GM21447 (cell line): Measurements from ENCODE around the gene KCNC1.

Experiments
- ATAC-seq: cut with Tn5 transposase; IDR thresholded peaks from one replicate; pipeline ENCODE4 v1.9.1; 2021; ENCODE audit not compliant: unreplicated experiment

KCNC1 gene

DNA sequence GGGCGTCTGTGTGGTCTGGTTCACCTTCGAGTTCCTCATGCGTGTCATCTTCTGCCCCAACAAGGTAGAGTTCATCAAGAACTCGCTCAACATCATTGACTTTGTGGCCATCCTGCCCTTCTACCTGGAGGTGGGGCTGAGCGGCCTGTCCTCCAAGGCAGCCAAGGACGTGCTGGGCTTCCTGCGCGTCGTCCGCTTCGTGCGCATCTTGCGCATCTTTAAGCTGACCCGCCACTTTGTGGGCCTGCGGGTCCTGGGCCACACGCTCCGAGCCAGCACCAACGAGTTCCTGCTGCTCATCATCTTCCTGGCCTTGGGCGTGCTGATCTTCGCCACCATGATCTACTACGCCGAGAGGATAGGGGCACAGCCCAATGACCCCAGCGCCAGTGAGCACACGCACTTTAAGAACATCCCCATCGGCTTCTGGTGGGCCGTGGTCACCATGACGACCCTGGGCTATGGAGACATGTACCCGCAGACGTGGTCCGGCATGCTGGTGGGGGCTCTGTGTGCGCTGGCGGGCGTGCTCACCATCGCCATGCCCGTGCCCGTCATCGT lies 37.3 kb downstream of the KCNC1 start:
- no peak for ATAC-seq

DNA sequence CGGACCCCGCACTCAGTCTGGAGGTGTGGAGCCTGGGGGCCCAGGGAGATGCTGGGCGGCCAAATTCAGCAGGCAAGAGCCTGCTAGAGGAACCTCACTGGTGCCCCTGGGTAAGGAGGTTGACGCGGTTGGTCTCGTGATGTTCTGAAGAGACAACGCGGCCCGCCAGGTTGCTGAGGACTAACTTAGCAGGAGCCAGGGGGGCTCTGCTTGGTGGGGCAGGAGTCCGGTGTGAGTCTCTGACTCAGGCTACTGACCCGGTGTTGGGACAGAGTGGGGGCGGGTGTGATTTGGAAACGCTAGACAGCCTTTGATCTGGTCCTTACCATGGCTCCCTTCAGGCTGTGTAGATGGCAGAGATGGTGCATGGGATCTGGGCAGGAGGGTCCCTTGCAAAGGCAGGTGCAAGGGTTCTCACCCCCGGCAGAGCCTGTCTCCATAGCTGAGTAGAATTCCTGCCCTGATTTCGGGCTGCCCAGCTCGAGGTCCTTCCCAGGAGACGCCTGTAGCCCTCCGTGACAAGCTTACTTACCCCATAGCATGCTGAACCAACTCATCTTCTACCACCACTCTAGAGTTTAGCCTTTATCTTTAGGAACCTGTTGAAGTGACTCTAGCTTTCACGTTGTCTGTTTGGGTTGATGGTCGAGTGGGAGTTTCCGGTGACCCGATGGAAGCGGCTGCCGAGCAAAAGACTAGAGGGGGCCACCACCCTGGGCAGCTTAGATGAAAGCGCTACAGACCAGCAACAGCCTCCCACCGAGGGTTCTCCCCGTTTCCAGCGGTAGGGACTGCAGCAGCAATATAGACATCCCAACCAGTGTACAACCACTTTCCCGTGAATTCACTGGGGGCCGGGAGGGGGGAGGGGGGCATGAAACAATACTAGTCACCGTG lies 38.4 kb downstream of the KCNC1 start:
- ATAC-seq: no peak

DNA sequence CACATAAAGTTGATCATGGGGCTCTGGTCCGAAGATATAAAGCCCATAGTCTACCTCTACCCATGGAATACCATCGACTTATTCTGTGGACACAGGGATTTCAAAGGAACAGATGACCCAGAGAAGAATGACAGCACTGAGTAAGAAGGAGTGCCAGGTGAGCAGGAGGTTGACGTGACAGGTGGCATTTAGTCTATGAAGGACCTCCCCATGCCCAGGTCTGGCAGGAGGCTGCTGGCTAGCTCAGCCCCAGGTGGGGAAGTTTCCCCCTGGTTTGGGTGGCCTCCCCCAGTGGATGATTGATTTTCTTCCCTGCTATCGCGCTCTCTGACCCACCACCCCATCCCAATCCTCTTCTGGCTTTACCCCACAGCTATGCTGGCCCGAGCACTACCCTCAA lies 39.1 kb downstream of the KCNC1 start:
- ATAC-seq: no peak

DNA sequence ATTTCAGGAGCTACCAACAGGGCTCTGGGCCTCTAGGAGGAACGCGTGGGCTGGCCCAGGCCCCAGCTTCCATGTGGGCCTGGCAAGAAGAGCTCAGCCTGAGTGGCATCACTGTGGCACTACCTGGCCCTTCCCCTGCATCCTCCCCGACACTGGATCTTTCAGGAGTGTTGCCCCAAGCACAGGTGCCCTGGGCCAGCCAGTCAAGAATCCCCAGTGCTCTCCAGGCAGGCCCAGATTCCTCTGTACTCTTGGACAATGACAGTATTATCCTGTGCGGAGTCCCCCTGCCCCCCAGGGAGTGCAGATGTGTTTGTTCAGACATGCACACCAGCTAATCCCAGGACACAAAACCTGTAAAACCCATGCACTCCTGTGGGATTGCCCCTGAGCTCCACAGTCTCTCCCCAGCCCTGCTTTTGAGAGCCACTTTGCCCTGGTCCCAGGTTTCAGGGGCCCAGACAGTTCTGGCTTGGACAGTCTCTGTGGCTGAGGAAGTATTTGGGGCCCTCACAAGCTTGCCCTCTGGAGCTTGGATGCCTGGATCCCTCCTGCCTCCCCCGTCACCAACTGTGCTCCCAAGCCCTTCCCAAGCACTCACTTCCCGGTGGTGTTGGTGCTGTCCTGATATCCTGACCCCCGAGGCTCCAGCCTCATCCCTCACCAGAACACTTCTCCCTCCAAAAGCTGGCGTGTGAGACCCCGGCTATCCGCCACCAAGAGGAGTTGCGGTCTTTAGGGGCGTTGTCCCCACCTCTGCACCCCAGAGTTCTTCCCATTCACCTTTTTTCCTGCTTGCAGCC lies 39.9 kb downstream of the KCNC1 start:
- ATAC-seq: no peak

DNA sequence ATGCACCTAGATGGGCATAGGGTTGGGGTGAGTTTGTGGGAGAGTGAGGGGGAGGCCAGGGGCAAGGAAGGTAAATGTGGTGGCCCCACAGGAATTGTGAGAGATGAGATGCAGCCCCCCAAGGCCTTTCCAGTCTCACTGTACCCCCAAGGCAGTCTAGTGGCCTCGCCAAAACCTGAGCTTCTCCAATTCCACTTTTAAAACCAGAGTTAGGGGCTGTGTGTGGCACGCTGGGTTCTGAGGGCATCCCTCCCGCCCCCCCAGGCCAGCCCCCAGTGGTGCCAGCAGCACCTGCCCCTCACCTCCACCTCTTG lies 40.4 kb downstream of the KCNC1 start:
- no peak for ATAC-seq

DNA sequence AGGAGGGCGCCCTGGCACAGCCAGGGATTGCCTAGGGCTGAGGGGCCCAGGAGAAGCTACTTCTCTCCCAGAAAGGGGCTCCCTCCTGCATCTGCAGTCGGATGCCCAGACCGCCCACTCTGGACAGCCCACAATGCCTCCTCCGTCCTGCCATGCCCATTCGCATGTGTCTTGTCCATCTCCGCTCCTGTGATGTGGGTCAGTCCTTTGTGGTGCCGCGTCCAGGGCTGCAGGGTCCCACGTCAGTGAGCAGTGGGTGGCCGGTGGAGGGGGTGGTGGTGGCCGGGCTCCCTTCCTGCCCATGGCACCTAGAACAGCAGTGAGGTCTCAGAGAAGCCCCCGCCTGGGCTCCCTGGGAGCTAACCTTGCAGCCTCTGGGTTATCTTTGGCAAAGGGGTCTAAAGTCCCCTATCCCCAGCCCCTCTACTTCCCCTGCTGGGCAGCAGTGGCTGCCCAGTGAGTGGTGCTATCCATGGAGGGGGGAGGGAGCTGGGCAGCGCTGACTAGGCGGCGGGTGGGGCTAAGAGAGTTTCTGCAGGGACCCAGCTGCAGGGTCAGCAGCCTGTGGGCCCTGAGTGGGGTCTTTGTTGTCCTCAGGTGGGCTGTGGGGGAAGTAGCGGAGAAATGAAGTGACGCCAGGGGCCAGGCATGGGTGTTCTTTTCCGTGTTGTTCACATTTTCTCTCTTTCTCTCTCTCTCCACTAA lies 41.1 kb downstream of the KCNC1 start:
- no peak for ATAC-seq

DNA sequence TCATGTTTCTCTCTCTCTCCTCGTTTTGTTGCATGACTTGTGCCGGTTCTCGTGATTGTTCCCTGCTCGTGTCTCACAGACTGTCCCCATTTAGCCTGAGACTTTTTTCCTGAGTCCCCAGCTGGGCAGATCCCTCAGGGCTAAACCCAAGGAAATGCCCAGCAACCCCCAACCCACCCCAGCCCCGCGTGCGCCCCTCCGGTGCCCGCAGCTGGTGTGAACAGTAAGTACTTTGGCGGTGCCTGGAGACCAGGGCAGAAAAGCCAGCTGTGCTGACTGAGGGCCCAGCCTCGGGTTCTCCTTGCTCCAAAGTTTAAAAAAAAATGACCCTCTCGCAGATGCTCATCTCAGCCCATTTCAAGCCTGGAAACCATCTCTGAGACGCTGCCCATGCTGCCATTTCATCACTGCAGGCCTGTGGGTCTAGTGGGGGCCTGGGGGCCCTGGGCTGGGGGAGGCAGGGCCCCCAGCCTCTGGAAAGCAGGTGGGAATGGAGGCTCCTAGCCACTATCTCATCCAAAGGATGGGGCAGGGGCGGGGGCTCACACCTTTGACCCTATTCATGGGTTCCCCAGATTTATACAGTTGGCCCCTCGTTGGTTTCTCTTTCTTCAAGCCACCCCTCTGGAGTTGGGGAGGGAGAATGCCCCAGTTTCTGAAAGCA lies 41.8 kb downstream of the KCNC1 start:
- ATAC-seq: no peak

DNA sequence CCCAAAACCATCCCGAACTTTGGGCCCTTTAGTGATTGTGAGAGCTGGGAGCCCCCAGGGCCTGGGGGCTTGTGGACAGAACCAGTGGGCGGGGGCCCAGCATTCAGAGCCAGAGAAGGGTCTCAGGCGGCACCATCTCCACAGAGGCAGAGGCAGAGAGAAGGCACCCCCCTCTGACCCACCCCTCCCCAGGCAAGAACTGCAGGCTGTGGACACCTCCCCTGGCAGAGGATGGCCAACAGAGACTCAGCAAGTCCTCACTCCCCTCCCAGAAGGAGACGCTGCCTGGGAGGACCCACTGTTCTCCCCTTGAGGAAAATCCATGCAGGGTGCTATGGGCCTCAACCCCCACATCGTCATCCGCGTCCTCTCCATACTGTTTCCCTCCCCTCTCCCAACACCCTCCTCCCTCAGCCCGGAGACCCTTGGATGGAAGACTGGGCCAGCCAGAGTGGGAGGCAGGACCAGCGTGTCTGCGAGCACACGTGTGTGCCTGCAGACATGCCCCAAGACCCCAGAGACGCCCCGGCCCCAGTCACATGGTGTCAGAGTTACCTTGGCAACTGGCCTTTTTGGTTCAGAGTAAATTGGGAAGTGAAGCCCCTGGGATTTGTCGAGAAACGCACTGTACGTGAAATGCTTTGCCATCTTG lies 42.6 kb downstream of the KCNC1 start:
- no peak for ATAC-seq

DNA sequence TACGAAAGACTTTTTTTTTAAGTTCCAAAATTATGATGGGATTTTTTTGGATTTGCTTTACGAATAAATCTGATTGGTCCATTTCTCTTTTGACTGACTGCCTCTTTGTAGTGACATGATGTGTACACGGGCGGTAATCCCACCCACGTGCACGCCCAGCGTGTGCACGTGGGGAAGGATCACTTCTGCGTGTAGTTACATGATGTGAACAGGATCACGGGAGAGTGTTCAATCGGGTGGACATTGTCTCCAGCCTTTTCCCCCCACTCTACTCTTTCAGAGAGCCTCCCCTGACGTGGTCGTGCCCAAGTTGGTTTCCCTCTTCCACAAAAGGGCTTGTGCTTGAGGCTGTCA lies 43.1 kb downstream of the KCNC1 start:
- no peak for ATAC-seq

DNA sequence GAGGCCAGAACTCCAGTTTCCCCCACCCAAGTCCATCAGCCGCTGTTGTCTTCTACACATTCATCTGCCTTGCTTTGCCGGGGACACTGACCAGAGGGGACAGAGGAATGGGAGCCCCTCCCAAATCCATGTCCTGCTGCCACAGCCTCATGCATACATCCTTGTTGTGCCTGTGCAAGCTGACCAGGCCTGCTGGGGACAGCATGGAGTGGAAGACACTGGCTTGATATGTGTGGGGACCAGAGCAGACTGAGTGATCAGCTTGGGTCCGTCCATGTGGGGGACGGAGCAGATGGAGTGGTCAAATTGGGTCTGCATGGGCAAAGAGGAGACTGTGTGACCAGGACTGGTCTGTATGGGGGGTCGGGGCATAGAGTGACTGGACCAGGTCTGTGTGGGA lies 43.8 kb downstream of the KCNC1 start:
- no peak for ATAC-seq

DNA sequence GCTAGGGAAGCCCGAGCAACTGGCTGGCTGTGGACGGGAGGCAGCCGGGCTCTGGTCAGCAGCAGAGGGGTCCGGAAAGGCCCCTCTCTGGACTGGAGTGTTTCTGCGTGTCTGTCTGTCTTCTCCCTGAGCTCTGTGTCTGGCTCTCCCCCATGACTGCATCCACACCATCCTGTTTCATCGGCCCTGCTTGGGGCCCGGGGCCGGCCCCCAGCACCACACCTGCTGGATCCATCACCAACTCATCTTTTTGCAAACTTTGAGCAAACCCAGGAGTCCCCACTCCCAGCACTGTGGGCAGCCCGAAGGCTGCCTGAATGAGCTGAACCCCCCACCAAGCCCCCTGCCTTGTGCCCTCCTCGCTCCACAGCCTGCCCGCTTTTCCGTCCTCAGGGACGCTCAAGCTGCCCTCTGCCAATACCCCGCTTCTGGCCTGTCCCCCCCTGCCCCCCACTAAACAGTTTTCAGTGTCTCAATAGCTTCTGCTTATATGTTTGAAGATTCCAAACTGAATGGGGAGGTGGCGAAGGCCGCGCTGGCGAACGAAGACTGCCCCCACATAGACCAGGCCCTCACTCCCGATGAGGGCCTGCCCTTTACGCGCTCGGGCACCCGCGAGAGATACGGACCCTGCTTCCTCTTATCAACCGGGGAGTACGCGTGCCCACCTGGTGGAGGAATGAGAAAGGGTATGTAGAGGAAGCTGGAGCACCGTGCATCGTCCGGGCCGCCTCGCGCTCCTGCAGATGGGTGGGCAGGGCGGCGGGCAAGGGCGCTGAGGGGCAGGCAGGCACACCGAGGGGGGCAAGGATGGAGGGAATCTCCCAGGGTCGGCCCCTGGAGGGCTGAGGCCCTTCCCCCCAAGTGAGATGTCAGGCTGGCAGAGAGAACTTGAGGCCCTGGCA lies 44.6 kb downstream of the KCNC1 start:
- ATAC-seq: no peak

DNA sequence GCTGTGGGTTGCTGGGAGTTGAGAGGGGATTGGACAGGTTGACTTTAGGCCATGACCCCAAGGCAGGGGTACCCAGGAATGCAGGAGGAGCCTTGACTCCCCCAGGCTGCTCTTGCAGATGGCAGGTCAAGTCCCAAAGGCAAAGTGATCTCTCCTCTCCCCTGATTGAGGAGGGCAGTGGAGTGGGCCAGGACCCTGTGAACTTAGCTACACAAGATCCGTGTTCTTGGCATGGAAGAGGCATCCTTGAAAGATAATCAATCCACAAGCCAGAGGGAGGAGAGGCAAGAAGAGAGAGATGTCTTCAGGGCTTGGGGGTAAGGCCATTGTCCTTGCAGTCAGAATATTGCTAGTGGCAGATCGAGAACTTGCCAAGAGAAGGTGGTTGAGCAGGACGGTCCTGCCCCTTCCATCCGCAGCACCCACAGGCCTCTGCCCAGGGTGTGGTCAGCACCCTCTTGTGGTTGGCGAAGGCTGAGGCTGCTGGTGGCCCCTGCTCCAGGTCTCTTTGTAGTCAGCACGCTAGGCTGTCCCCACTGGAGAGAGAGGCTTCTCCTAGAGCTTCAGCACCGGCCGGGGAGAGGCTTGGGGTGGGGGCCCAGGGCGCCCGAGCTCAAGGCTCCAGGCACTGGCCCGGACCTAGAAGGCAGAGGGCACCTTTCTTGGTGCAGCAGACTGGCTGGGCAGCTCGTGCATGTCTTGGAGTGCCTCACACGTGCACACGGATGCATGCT lies 45.4 kb downstream of the KCNC1 start:
- ATAC-seq: no peak

DNA sequence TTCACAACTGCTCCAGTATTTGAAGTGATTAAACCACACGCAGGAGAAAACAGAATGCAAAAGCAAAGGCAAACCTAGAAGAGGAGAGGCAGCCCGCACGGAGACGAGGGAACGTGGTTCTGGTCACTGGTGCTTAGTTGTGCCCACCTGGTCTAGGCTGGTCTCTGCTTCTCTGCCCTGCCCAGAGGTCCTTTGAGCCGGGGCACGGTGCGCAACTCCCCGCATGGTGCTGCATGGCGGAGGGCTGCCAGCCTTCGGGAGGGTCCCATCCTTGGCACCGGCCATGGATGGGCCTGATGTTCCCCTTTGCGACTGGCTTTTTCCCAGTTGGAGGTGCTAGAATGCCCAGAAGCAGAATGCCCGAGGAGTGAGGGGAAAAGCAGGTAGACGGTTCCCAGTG lies 46.1 kb downstream of the KCNC1 start:
- no peak for ATAC-seq

DNA sequence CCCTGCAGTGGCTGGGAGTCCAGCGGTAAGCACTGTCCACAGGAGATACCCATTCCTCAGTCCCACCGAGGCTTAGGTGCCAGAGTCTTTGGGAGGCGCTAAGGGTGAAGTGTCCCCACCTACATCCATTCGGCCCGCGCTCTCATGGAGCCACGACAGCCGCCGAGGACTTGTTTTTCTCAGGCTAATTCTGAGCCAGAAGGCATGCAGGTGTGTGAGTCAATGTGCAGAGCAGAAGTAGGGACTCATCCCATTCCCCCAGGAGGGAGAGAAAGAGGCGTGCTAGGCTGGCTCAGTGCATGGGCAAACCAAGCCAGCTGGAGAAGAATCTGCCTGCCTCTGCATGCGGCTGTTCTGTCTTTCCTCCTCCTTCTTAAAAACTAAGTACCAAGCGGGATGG lies 46.6 kb downstream of the KCNC1 start:
- no peak for ATAC-seq

DNA sequence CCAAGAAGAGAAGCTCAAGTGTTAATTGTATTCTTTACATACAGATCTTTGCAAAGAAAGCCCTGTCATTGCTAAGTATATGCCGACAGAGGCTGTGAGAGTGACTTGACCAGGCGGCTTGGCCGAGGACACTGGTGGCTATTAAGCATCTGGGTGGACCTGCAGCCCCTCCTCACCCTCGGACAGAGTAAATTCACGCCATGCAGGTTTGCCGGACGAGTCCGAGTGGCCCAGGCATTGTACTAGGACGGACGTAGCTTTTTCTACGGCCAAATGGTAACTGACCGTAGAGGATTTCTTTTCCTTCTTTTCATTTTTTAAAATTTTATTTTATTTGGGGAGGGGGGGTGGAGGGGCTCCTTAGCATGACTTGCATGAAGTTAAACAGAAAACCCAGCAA lies 47.0 kb downstream of the KCNC1 start:
- ATAC-seq: no peak

DNA sequence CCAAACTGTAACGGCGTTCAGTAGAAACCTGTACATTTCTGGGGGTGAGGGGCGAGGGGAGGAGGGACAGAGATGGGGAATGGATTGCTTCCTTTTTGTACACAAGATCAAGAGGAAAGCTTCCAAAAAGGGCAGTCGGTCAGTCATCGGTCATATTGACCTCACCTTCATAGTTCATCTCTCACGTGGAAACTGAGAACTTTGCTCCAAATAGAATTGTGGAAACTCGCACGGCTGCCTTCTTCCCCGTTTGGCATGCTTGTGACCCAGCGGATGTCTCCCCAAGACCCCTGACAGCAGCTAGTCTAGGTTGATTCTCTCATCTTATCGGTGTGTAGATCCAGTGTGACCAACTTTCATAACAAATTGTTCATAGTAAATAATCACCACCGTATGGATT lies 47.6 kb downstream of the KCNC1 start:
- ATAC-seq: no peak

DNA sequence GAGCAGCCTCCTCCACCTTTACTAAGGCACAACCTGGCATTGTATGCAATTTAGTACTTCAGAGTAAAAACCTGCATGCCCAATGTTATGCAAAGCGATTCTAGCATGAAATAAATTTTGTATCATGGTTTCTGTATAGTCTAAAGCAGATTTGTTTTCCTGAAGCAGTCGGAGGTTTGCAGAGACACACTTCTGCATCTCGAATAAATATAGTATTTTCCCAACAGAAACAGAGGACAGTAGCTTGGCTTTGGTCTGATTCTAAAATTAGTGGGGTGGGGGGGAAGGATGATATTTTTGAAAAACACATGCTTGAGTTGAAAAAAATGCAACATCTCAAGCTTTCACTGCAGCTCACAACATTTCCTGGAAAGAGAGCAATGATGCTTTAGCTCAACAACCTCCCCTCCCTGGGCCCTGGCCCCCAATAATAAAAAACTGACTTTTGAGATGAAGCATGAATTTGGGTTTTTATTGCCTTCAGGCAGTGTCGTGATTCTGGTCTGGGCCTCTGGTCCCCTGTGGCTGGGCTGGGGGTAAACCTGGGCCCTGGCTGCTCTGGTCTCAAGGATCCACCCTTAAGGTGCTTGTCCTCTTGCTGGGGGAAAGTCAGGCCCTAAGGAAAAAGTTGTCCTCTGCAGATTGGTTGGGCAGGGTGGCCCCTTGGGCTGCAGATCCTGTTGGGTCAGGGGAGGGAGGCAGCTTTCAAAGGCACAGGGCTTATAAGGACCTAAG lies 48.2 kb downstream of the KCNC1 start:
- no peak for ATAC-seq

DNA sequence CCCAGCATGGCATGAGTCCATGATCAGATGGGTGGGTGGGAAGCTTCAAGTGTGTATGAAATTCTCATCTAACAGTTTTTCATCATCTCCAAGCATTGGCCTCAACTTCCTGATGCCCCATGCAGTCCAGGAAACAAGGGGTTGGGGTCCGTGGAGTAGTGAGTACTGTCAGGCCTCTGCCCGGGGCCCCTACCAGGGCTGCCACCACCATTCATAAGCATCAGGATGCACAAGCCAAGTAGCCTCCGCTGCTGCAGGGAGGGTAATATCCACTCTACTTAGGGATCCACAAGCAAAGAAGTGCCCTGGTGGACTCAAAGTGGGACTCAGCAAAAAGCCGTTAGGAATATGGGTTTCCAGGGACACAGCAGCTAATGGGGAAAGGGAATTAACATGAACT lies 49.3 kb downstream of the KCNC1 start:
- ATAC-seq: no peak
